ENCODE results near the gene HSPD1. TPM values are rescaled to one million over a fixed set of nuclear protein-coding genes. Genes with fewer than 3 reads are reported as not detected.
A peak's percentile ranks its signal among the peaks of the same experiment; 100 is the strongest.

HSPD1 gene
- total and polyA plus RNA-seq, 2 of the 13 experiments (the other 11 are each of a cell fraction or from before 2014, with no cell fraction given), result 685 to 2,610 TPM

DNA sequence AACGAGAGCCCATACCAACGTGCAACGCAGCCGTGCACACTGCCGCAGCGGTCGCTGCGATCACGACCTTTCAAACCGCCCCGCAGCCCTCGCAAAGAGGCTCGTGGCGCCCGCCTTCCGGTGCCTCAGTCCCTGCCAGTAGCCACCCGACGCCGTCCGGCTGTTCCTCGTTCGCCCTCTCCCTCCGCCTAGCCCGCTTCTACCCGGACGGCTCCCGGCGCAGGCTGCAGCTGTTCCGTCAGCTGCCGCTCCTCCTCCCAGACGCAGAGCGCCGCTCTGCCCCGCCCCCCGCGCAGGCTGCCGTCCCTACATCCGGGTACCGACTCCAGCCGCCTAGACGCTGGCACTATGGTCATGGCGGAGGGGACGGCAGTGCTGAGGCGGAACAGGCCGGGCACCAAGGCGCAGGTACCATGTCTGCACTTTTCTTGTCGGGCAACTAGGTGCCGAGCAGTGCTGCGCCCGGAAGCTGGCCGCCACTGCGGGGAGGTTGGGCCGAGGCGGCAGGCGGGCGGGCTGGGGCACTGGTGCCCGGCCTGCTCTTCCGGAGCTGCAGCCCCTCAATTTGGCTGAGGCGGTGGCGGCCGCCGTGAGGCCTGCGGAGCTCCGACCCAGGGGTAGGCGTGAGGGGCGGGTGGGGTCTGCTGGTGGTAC lies 16.2 kb upstream of the HSPD1 start, which contains the start of gene MOB4 (continued):
- TF ChIP-seq HIVEP1 (CRISPR knock-in tag; IDR thresholded peaks at IDR 0.05), result peak; percentile 98
- TF ChIP-seq ZNF780A (CRISPR knock-in tag; IDR thresholded peaks at IDR 0.05), result peak; percentile 99
- TF ChIP-seq ZNF101 (CRISPR knock-in tag; IDR thresholded peaks at IDR 0.05; ENCODE audit: borderline replicate concordance, low read depth), result no peak
- peak; percentile 98 for TF ChIP-seq TAF15 (IDR thresholded peaks at IDR 0.05; ENCODE audit: low read depth, low read length, poor library complexity, severe bottlenecking)
- no peak for TF ChIP-seq ATRX (CRISPR knock-in tag; IDR thresholded peaks at IDR 0.05; ENCODE audit: borderline replicate concordance)
- TF ChIP-seq NBN (conservative IDR thresholded peaks at IDR 0.05), result no peak
- peak; percentile 99 for TF ChIP-seq HDAC2 (CRISPR knock-in tag; IDR thresholded peaks at IDR 0.05)
- TF ChIP-seq SRF (IDR thresholded peaks at IDR 0.05; ENCODE audit: low read depth, low read length), result peak; percentile 56; the same call in 1 of the 2 replicates
- TF ChIP-seq GRHL1 (CRISPR knock-in tag; conservative IDR thresholded peaks at IDR 0.05), result no peak
- TF ChIP-seq KDM1A (CRISPR knock-in tag; IDR thresholded peaks at IDR 0.05), result 0 out of 2 replicates have a peak, but pooled peaks have one; percentile 65
- peak; percentile 68 for TF ChIP-seq RARA (CRISPR knock-in tag; IDR thresholded peaks at IDR 0.05)
- TF ChIP-seq NFE2L1 (CRISPR knock-in tag; IDR thresholded peaks at IDR 0.05; ENCODE audit: borderline replicate concordance), result peak; percentile 91; the same call in 1 of the 2 replicates
- TF ChIP-seq ZNF562 (CRISPR knock-in tag; IDR thresholded peaks at IDR 0.05; ENCODE audit: borderline replicate concordance), result no peak; the same call in none of the 2 replicates
- TF ChIP-seq HOXD1 (CRISPR knock-in tag; IDR thresholded peaks at IDR 0.05), result 0 out of 2 replicates have a peak, but pooled peaks have one; percentile 50
- peak; percentile 95; the same call in 1 of the 2 replicates for TF ChIP-seq ZNF674 (CRISPR knock-in tag; IDR thresholded peaks at IDR 0.05; ENCODE audit: low read depth)
- TF ChIP-seq, protein P1, sequence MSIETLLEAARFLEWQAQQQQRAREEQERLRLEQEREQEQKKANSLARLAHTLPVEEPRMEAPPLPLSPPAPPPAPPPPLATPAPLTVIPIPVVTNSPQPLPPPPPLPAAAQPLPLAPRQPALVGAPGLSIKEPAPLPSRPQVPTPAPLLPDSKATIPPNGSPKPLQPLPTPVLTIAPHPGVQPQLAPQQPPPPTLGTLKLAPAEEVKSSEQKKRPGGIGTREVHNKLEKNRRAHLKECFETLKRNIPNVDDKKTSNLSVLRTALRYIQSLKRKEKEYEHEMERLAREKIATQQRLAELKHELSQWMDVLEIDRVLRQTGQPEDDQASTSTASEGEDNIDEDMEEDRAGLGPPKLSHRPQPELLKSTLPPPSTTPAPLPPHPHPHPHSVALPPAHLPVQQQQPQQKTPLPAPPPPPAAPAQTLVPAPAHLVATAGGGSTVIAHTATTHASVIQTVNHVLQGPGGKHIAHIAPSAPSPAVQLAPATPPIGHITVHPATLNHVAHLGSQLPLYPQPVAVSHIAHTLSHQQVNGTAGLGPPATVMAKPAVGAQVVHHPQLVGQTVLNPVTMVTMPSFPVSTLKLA (IDR thresholded peaks at IDR 0.05), result peak; percentile 82
- no peak; the same call in 1 of the 2 replicates for TF ChIP-seq RFX5 (IDR thresholded peaks at IDR 0.05; ENCODE audit: low read depth, low read length)
- TF ChIP-seq E2F5 (CRISPR knock-in tag; conservative IDR thresholded peaks at IDR 0.05), result peak; percentile 90
- peak; percentile 98 for TF ChIP-seq POLR2G (IDR thresholded peaks at IDR 0.05; ENCODE audit: low read depth, low read length)
- peak; percentile 69; the same call in 1 of the 2 replicates for TF ChIP-seq ZSCAN12 (CRISPR knock-in tag; IDR thresholded peaks at IDR 0.05)
- TF ChIP-seq, protein P2, sequence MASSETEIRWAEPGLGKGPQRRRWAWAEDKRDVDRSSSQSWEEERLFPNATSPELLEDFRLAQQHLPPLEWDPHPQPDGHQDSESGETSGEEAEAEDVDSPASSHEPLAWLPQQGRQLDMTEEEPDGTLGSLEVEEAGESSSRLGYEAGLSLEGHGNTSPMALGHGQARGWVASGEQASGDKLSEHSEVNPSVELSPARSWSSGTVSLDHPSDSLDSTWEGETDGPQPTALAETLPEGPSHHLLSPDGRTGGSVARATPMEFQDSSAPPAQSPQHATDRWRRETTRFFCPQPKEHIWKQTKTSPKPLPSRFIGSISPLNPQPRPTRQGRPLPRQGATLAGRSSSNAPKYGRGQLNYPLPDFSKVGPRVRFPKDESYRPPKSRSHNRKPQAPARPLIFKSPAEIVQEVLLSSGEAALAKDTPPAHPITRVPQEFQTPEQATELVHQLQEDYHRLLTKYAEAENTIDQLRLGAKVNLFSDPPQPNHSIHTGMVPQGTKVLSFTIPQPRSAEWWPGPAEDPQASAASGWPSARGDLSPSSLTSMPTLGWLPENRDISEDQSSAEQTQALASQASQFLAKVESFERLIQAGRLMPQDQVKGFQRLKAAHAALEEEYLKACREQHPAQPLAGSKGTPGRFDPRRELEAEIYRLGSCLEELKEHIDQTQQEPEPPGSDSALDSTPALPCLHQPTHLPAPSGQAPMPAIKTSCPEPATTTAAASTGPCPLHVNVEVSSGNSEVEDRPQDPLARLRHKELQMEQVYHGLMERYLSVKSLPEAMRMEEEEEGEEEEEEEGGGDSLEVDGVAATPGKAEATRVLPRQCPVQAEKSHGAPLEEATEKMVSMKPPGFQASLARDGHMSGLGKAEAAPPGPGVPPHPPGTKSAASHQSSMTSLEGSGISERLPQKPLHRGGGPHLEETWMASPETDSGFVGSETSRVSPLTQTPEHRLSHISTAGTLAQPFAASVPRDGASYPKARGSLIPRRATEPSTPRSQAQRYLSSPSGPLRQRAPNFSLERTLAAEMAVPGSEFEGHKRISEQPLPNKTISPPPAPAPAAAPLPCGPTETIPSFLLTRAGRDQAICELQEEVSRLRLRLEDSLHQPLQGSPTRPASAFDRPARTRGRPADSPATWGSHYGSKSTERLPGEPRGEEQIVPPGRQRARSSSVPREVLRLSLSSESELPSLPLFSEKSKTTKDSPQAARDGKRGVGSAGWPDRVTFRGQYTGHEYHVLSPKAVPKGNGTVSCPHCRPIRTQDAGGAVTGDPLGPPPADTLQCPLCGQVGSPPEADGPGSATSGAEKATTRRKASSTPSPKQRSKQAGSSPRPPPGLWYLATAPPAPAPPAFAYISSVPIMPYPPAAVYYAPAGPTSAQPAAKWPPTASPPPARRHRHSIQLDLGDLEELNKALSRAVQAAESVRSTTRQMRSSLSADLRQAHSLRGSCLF (CRISPR knock-in tag; IDR thresholded peaks at IDR 0.05; ENCODE audit: borderline replicate concordance), result 0 out of 2 replicates have a peak, but pooled peaks have one; percentile 26
